Measurements from ENCODE around the gene DNAJC5G. TPM values are rescaled to one million over a fixed set of nuclear protein-coding genes. Genes with fewer than 3 reads are reported as not detected.

The DNAJC5G gene
- total and polyA plus RNA-seq, 2 of the 13 experiments (the other 11 are each of a cell fraction or from before 2014, with no cell fraction given): 0.05 TPM; not detected in 1

- peak; percentile 52; the same call in 1 of the 2 replicates for TF ChIP-seq ZNF800 (CRISPR knock-in tag; IDR thresholded peaks at IDR 0.05)
- TF ChIP-seq ASH2L (IDR thresholded peaks at IDR 0.05; ENCODE audit: insufficient read length, low read depth, low read length): peak; percentile 42
- no peak for TF ChIP-seq ZNF414 (CRISPR knock-in tag; IDR thresholded peaks at IDR 0.05)
- peak; percentile 63; the same call in 1 of the 2 replicates for TF ChIP-seq TARDBP (CRISPR knock-in tag; IDR thresholded peaks at IDR 0.05)
- no peak for TF ChIP-seq PCBP1 (IDR thresholded peaks at IDR 0.05; ENCODE audit: borderline replicate concordance, low read depth, low read length)
- peak; percentile 82 for TF ChIP-seq PITX1 (CRISPR knock-in tag; IDR thresholded peaks at IDR 0.05)
- TF ChIP-seq ZNF710 (CRISPR knock-in tag; IDR thresholded peaks at IDR 0.05; ENCODE audit: borderline replicate concordance): peak; percentile 58; the same call in 1 of the 2 replicates
- TF ChIP-seq MED8 (CRISPR knock-in tag; IDR thresholded peaks at IDR 0.05; ENCODE audit: insufficient replicate concordance): peak; percentile 19
- TF ChIP-seq MXD1 (CRISPR knock-in tag; IDR thresholded peaks at IDR 0.05): peak; percentile 56
- peak; percentile 99 for TF ChIP-seq CTCF (CRISPR knock-in tag; IDR thresholded peaks at IDR 0.05)
- TF ChIP-seq ZFP91 (CRISPR knock-in tag; IDR thresholded peaks at IDR 0.05; ENCODE audit: borderline replicate concordance): peak; percentile 79
- 0 out of 2 replicates have a peak, but pooled peaks have one; percentile 10 for TF ChIP-seq ZNF598 (CRISPR knock-in tag; IDR thresholded peaks at IDR 0.05; ENCODE audit: borderline replicate concordance)
- no peak for TF ChIP-seq FOXM1 (CRISPR knock-in tag; IDR thresholded peaks at IDR 0.05)
- peak; percentile 54; the same call in 1 of the 2 replicates for TF ChIP-seq ZNF160 (CRISPR knock-in tag; IDR thresholded peaks at IDR 0.05)
- no peak for TF ChIP-seq ZNF382 (CRISPR knock-in tag; IDR thresholded peaks at IDR 0.05; ENCODE audit: borderline replicate concordance)
- TF ChIP-seq NR2C2 (CRISPR knock-in tag; IDR thresholded peaks at IDR 0.05; ENCODE audit: borderline replicate concordance): no peak; the same call in 1 of the 2 replicates
- peak; percentile 44; the same call in 1 of the 2 replicates for TF ChIP-seq ZNF317 (CRISPR knock-in tag; IDR thresholded peaks at IDR 0.05)
- no peak for TF ChIP-seq PHF5A (CRISPR knock-in tag; IDR thresholded peaks at IDR 0.05; ENCODE audit: low read depth, unreplicated experiment)
Measured at GRCh38 chr2:27249891-27250651, 25.2 kb upstream of the DNAJC5G start (continued).
